KMS-11 (cell line): ENCODE measurements around the gene PDE5A.

Experiments
- H2AFZ ChIP-seq: fragments of 200-600 bp; sonication (generic); 2 replicates; pipeline ENCODE4 v1.6.1; 2016; ENCODE audit warnings: antibody characterized with exemption, mixed run types, low read depth
- H3K27ac ChIP-seq: fragments of 200-600 bp; sonication (generic); 2 replicates; pipeline ENCODE4 v1.6.1; 2016; ENCODE audit warnings: mild to moderate bottlenecking, mixed run types
- H3K27me3 ChIP-seq: fragments of 200-600 bp; sonication (generic); 2 replicates; pipeline ENCODE4 v1.6.1; 2017; ENCODE audit warnings: mild to moderate bottlenecking, low read depth, mixed run types, moderate library complexity; ENCODE audit not compliant: insufficient read depth
- H3K36me3 ChIP-seq: fragments of 200-600 bp; sonication (generic); 2 replicates; pipeline ENCODE4 v1.6.1; 2017; ENCODE audit warnings: mild to moderate bottlenecking, mixed run types; ENCODE audit not compliant: insufficient read depth
- H3K4me1 ChIP-seq: fragments of 200-600 bp; sonication (generic); 2 replicates; pipeline ENCODE4 v1.6.1; 2016; ENCODE audit warnings: mild to moderate bottlenecking, low read depth, mixed run types; ENCODE audit not compliant: poor library complexity, severe bottlenecking
- H3K4me2 ChIP-seq: fragments of 200-600 bp; sonication (generic); 2 replicates; pipeline ENCODE4 v1.7.0; 2016; ENCODE audit warnings: mild to moderate bottlenecking, mixed run types
- H3K4me3 ChIP-seq: fragments of 200-600 bp; sonication (generic); IDR thresholded peaks from 2 replicates; pipeline ENCODE4 v1.6.1; 2017; ENCODE audit warnings: low read depth, low read length, mixed read lengths; ENCODE audit not compliant: insufficient read depth
- H3K79me2 ChIP-seq: fragments of 200-600 bp; sonication (generic); 2 replicates; pipeline ENCODE4 v1.6.1; 2016; ENCODE audit warnings: low read depth, mixed run types; ENCODE audit not compliant: insufficient read depth
- H3K9ac ChIP-seq: fragments of 200-600 bp; sonication (generic); 2 replicates; pipeline ENCODE4 v1.6.1; 2016; ENCODE audit warnings: mild to moderate bottlenecking, mixed run types
- H4K20me1 ChIP-seq: fragments of 200-600 bp; sonication (generic); 2 replicates; pipeline ENCODE4 v1.6.1; 2016; ENCODE audit warnings: mild to moderate bottlenecking, mixed run types; ENCODE audit not compliant: insufficient read depth
- TF ChIP-seq, protein P1 (sequence below): fragments of 200-600 bp; sonication (generic); conservative IDR thresholded peaks from 2 replicates; pipeline ENCODE4 v1.6.1; 2017; ENCODE audit warnings: low read depth, mild to moderate bottlenecking, antibody characterized with exemption, low read length, moderate library complexity, mixed read lengths

The PDE5A gene

DNA sequence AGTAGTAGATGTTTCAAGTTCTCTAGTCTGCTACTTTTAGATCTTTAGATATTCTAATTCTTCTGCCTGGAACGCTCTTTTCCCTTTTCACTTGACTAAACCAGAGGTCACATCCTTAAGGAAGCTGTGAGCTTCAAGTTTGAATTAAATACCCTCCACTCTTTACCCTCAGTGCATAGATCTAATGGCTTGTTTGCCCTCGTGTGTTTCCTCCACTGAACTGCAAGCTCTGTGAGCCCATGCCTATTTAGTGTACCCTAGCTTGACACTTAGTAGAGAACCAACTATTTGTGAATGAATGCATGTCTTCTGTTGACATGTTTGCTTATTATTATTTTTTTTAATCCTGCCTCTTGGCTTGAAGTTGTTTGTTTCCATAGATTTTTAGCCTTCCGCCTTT, 138.3 kb downstream of the PDE5A start:
- Histone ChIP-seq H3K79me2 (no peaks in the 10 kb centered on the region), H4K20me1 (no peaks in the 10 kb centered on the region), H3K27ac (no peak overlapping the region), H3K4me2 (no peak overlapping the region), H3K9ac (no peak overlapping the region), H3K4me1 (no peaks in the 10 kb centered on the region), H3K27me3 (no peaks in the 10 kb centered on the region), H3K4me3 (no peak overlapping the region), H3K36me3 (no peaks in the 10 kb centered on the region; the same call in 1 of the 2 replicates), H2AFZ (no peak overlapping the region)
- TF ChIP-seq, protein P1, sequence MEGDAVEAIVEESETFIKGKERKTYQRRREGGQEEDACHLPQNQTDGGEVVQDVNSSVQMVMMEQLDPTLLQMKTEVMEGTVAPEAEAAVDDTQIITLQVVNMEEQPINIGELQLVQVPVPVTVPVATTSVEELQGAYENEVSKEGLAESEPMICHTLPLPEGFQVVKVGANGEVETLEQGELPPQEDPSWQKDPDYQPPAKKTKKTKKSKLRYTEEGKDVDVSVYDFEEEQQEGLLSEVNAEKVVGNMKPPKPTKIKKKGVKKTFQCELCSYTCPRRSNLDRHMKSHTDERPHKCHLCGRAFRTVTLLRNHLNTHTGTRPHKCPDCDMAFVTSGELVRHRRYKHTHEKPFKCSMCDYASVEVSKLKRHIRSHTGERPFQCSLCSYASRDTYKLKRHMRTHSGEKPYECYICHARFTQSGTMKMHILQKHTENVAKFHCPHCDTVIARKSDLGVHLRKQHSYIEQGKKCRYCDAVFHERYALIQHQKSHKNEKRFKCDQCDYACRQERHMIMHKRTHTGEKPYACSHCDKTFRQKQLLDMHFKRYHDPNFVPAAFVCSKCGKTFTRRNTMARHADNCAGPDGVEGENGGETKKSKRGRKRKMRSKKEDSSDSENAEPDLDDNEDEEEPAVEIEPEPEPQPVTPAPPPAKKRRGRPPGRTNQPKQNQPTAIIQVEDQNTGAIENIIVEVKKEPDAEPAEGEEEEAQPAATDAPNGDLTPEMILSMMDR = no peak

DNA sequence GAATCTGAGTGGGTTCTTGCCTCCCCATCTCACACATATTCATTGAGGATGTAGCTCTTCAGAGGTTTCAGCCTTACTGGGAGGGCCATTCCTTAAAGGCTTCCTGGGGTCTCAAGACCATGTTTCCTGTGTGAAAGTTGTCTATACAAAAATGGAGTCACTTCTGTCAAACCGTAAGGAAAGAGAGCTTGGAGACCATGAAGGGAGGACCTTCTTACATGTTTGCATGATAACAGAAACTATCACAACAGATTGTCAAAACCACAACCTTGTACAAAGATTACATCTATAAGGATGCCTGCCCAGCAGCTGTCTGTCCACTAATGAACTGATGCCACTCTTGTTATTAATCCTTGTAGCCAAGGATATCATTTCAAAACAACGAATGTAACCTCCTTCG, 139.3 kb downstream of the PDE5A start:
- H3K4me2 ChIP-seq = no peak overlapping the region
- TF ChIP-seq, protein P1 = no peak

DNA sequence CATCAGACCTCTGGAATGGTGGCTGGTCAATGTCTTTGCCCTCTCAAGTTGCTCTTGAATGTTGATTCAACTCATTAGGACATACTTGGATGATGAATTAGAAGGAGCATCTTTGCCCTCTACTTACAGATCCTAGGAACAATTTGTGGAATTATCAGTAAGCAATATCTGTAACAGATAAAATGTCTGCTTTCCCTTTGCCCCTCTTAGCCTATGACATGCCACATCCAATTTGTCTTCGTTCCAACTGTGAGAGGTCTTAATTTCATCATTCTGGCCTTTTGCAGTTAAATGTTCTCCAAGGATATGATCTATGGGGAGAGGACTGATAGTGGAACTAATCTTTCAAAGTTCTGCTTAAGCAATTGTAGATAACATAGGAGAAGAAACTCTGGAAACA, 148.3 kb downstream of the PDE5A start:
- TF ChIP-seq, protein P1 = no peak
- Histone ChIP-seq H3K79me2 (no peaks in the 10 kb centered on the region), H3K4me2 (no peak overlapping the region), H3K9ac (no peak overlapping the region), H4K20me1 (no peaks in the 10 kb centered on the region), H3K4me1 (no peaks in the 10 kb centered on the region), H3K4me3 (no peak overlapping the region), H2AFZ (no peak overlapping the region), H3K27me3 (no peaks in the 10 kb centered on the region), H3K27ac (no peak overlapping the region), H3K36me3 (no peaks in the 10 kb centered on the region)

More for the DNA sequence above, 139.3 kb downstream of the PDE5A start:
- H3K4me1 ChIP-seq = no peaks in the 10 kb centered on the region
- H3K27ac ChIP-seq = no peak overlapping the region
- H3K36me3 ChIP-seq = no peaks in the 10 kb centered on the region; the same call in 1 of the 2 replicates
- no peaks in the 10 kb centered on the region for H4K20me1 ChIP-seq
- H3K27me3 ChIP-seq = no peaks in the 10 kb centered on the region
- no peak overlapping the region for H3K9ac ChIP-seq
- H2AFZ ChIP-seq = no peak overlapping the region
- no peaks in the 10 kb centered on the region for H3K79me2 ChIP-seq
- H3K4me3 ChIP-seq = no peak overlapping the region

DNA sequence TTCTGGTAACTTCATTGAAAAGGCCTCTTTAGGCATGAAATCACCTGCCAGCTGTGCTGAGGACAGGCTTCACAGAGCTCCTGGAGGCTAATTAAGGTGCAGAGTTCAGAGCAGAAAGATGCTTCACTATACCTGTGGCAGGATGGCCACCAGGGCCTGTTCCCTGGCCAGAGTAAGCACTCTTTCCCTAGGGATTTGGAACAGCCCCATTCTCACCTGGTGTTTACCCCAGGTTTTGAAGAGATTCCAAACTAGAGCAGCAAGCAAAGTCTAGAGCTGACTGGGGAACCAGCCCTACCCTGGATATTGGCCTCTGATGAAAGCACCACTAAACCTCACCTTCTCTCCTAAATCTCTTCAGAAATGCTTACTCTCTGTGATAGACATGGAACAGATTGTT, 148.8 kb downstream of the PDE5A start:
- no peaks in the 10 kb centered on the region for H3K4me1 ChIP-seq
- no peaks in the 10 kb centered on the region for H3K27me3 ChIP-seq
- no peaks in the 10 kb centered on the region for H3K36me3 ChIP-seq
- no peaks in the 10 kb centered on the region for H4K20me1 ChIP-seq
- no peak overlapping the region for H3K4me2 ChIP-seq
- H3K79me2 ChIP-seq = no peaks in the 10 kb centered on the region
- no peak overlapping the region for H2AFZ ChIP-seq
- no peak overlapping the region for H3K27ac ChIP-seq
- TF ChIP-seq, protein P1 = no peak
- H3K9ac ChIP-seq = no peak overlapping the region
- no peak overlapping the region for H3K4me3 ChIP-seq
